Adipocyte (in vitro differentiated cells): ENCODE results near the gene KIF21B.

ENCODE experiments used
- DNase-seq: peaks from one replicate; pipeline ENCODE4 v3.0.0-alpha.2; 2015; ENCODE audit warnings: low read depth
- H3K27me3 ChIP-seq: replicated peaks from 2 replicates; pipeline ENCODE4 v1.7.0; 2013; ENCODE audit warnings: mild to moderate bottlenecking, low read length, moderate library complexity; ENCODE audit not compliant: control insufficient read depth, insufficient read depth
- H3K36me3 ChIP-seq: 2 replicates; pipeline ENCODE4 v1.7.0; 2013; ENCODE audit warnings: low read length, mild to moderate bottlenecking, moderate library complexity; ENCODE audit not compliant: control insufficient read depth, insufficient read depth, severe bottlenecking
- H3K4me1 ChIP-seq: 2 replicates; pipeline ENCODE4 v1.7.0; 2013; ENCODE audit warnings: mild to moderate bottlenecking, low read length, moderate library complexity; ENCODE audit not compliant: control insufficient read depth, insufficient read depth
- H3K4me3 ChIP-seq: 2 replicates; pipeline ENCODE4 v1.7.0; 2013; ENCODE audit warnings: mild to moderate bottlenecking, low read length, moderate library complexity
- H3K9ac ChIP-seq: 2 replicates; pipeline ENCODE4 v1.7.0; 2013; ENCODE audit warnings: mild to moderate bottlenecking, low read length, moderate library complexity
- H3K9me3 ChIP-seq: 2 replicates; pipeline ENCODE4 v1.7.0; 2013; ENCODE audit warnings: mild to moderate bottlenecking, low read length, moderate library complexity; ENCODE audit not compliant: control insufficient read depth

Gene KIF21B

DNA sequence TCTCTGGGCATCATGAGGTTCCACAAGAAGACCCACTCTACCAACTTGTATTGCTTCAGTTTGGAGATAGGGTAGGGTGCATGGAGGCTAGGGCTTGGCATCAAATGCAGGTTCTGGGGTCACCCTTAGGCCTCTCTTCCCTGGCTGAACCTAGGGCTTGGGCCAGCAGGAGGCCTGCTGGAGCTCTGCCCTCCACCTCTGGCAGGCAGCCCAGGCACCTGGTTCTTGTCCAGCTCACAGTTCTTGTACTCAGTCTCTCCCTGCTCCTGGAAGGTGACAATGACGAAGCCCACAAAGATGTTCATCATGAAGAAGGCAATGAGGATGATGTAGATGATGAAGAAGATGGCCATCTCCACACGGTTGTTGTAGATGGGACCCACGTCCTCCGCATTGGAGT lies 37.5 kb upstream of the KIF21B start:
- no peaks in the 10 kb centered on the region for H3K36me3 ChIP-seq
- peaks cover 80% of the 10 kb centered on the region for H3K27me3 ChIP-seq
- no peaks in the 10 kb centered on the region for H3K4me1 ChIP-seq
- H3K9me3 ChIP-seq = no peaks in the 10 kb centered on the region
- H3K4me3 ChIP-seq = no peak overlapping the region
- no peak overlapping the region for H3K9ac ChIP-seq
- DNase-seq = no peak

DNA sequence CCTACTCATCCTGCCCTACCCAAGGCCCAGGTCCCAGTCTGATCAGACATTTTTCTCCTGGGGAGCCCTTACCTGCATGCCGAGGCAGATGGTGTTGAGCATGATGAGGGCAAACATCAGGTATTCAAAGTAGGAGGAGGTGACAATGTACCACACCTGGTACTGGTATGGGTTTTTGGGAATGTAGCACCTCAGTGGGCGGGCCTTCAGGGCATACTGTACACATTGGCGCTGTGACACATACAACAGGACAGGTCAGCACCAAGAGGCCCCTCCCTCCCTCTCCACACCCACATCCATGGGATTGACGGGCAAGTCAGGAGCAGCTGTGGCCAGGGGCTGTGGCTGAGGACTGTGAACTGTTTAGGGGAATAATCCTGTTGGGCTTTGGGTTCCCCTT lies 37.1 kb upstream of the KIF21B start:
- peaks cover 76% of the 10 kb centered on the region for H3K27me3 ChIP-seq
- DNase-seq = no peak
- H3K36me3 ChIP-seq = no peaks in the 10 kb centered on the region
- no peaks in the 10 kb centered on the region for H3K4me1 ChIP-seq
- no peak overlapping the region for H3K4me3 ChIP-seq
- no peak overlapping the region for H3K9ac ChIP-seq
- no peaks in the 10 kb centered on the region for H3K9me3 ChIP-seq

DNA sequence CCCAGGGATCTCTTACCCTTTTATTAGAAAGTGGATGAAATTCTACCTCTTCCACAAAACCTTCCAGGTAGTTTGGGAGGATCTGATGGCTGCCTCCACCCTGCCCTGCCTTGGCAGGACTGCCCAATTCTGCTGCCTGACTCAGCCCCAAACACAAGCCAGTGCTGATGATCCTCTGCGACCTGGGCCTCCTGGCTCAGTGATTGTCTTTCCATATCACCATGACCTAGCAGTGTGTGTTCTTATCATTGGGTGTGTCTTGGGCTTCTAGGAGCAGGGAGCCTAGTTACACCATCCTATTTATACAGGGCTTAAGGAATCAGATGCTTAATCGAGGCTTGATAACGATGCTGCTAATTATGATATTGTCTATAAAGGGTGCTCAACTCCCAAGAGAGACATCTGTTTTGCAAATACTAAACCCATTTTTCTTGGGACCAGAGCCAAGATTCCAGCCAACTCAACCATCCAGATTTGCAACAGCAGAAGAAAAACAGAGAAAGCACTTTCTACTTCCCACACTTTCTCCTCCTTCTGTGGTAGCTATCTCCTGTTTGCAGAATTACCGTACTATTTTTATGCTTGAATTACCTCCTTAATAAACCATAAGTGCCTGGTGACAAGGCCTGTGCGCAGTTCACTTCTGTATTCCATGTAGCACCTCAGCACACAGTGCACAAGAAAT lies 36.5 kb upstream of the KIF21B start:
- Histone ChIP-seq H3K36me3 (no peaks in the 10 kb centered on the region), H3K9ac (no peak overlapping the region), H3K9me3 (no peaks in the 10 kb centered on the region), H3K4me1 (no peaks in the 10 kb centered on the region), H3K4me3 (no peak overlapping the region), H3K27me3 (peaks cover 77% of the 10 kb centered on the region)
- peak; percentile 20 for DNase-seq

DNA sequence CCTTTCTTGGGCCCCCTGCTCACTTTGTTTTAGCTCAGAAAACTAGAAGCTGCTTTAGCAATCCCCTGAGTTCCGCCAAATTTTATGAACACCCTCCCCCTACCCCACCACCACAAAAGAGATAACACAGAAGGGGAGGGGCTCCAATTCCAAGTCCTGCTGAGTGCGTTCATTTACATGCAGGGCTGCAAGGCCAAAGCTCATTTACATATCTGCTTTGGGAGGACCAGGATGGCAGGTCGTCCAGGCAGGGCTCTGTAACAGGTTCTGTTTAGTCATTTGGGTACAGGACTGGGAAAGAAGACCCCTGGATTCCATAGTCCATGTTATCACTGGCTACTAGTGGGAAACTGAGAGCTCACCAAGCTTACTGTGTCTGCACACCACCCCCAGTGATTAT lies 35.9 kb upstream of the KIF21B start:
- Histone ChIP-seq H3K9ac (no peak overlapping the region), H3K9me3 (no peaks in the 10 kb centered on the region)
- DNase-seq = no peak

DNA sequence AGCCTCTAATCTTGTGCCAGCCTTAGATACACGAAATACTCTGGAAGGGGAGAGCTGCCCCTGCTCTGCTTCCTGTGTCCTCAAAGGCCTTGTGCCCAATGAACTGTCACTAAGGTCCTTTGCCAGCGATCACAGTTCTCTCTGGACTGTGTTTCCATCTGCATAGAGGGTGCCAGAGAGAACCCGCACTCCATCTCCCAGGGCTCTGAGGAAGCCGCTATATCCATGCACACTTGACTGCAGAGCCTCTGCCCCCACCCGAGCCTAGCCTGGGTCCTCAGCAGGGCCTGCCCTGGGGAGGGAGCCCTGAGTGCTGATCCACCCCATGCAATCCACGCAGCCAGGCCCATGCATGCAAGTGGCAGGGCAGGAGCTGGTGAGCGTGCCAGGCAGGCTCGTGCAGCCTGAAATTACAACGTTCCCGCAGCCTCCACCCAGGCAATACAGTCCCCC lies 30.6 kb upstream of the KIF21B start:
- Histone ChIP-seq H3K9ac (no peak overlapping the region), H3K4me3 (no peak overlapping the region), H3K27me3 (peaks cover 69% of the 10 kb centered on the region), H3K9me3 (no peaks in the 10 kb centered on the region), H3K4me1 (no peaks in the 10 kb centered on the region), H3K36me3 (no peaks in the 10 kb centered on the region)
- DNase-seq = no peak

More for the DNA sequence above, 35.9 kb upstream of the KIF21B start:
- H3K27me3 ChIP-seq = peaks cover 76% of the 10 kb centered on the region
- no peaks in the 10 kb centered on the region for H3K36me3 ChIP-seq
- H3K4me1 ChIP-seq = no peaks in the 10 kb centered on the region
- H3K4me3 ChIP-seq = no peak overlapping the region

DNA sequence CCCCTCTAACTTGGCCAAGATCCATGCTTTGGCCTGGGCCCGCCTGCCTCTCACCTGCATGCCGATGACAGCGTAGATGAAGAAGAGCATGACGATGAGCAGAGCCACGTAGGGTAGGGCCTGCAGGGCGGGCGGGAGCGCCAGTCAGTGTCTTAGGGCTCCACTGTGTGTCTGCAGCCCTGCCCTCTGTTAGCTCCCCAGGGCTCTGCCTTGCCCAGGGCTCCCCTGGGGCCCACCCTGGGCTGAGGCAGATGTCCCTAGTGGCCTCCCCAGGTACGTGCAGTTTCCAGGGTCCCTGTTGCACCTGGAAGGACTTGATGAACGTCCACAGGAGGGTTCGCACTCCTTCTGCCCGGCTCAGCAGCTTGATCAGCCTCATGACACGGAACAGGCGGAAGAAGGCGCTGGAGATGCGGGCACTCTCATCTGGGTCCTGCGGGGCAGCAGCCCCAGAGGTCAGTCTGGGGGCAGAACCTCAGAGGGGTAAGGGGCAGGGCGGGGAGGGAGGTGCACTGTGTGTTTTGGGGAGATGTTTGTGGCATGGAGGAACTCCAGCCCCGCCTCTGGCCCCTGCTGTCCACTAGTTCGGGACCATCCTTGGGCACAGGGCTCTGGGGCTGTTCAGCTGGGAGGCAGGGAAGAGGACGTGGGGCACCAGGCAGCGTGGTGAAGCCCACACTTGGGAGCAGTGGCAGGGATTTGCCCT lies 29.8 kb upstream of the KIF21B start:
- DNase-seq = no peak
- no peaks in the 10 kb centered on the region for H3K4me1 ChIP-seq
- H3K36me3 ChIP-seq = no peaks in the 10 kb centered on the region
- H3K9ac ChIP-seq = no peak overlapping the region
- no peaks in the 10 kb centered on the region for H3K9me3 ChIP-seq
- peaks cover 69% of the 10 kb centered on the region for H3K27me3 ChIP-seq
- H3K4me3 ChIP-seq = no peak overlapping the region

DNA sequence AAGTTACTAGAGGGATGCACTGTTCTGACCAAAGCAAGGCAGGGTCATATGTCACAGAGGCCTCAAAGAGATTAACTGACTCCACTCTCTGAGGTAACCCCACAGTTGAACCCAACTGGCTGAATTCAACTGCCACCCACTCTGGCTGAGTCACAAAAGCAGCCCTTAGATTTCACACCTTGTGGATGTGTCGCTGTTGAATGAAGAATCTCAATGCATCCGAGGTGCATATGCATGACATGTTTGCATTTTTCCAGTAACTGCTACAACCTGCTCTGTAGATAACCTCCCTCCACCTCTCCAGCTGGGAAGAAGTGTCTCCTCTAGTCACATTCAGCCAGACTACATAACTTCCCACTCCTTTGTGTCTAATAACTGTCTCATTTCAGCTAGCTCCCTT lies 27.9 kb upstream of the KIF21B start:
- Histone ChIP-seq H3K36me3 (no peaks in the 10 kb centered on the region), H3K4me3 (no peak overlapping the region), H3K27me3 (peaks cover 71% of the 10 kb centered on the region), H3K9me3 (no peaks in the 10 kb centered on the region), H3K9ac (no peak overlapping the region), H3K4me1 (no peaks in the 10 kb centered on the region)
- no peak for DNase-seq

DNA sequence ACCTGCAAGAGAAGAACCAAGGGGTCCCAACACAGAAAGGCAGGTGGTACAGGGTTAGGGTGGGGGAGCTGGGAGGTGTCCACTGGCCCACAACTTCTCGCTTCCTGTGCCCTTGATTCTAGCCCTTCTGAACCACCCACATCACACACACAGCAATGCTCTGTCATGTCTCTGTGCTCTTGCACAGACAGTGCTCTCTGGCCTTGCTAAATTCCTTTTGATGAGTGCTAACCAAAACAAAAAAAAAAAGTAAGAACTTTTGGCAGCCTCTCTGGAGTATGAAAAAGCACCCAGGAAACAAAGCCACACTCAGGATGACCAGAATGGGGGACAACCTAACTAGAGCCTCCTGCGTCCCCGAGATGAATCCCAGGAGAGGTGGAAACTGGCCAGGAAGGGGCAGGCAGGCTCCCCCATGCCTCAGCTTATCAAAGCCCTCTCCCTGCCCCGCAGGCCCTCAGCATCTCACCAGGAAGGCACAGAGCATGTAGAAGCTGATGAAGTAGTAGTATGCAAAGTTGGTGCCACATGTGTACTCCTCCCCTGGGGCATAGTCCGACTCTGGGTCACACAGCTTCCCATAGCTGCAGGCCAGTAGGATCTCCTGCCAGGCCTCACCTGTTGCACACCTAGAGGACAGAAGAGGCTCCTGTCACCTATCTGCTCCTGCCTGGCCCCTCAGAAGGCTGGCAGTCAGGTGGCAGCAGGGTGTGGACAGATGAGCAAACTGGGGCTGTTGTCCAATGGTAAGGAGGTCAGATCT lies 27.2 kb upstream of the KIF21B start:
- Histone ChIP-seq H3K9me3 (no peaks in the 10 kb centered on the region), H3K27me3 (peaks cover 68% of the 10 kb centered on the region), H3K4me3 (no peak overlapping the region), H3K9ac (no peak overlapping the region), H3K4me1 (no peaks in the 10 kb centered on the region), H3K36me3 (no peaks in the 10 kb centered on the region)
- peak; percentile 40 for DNase-seq

DNA sequence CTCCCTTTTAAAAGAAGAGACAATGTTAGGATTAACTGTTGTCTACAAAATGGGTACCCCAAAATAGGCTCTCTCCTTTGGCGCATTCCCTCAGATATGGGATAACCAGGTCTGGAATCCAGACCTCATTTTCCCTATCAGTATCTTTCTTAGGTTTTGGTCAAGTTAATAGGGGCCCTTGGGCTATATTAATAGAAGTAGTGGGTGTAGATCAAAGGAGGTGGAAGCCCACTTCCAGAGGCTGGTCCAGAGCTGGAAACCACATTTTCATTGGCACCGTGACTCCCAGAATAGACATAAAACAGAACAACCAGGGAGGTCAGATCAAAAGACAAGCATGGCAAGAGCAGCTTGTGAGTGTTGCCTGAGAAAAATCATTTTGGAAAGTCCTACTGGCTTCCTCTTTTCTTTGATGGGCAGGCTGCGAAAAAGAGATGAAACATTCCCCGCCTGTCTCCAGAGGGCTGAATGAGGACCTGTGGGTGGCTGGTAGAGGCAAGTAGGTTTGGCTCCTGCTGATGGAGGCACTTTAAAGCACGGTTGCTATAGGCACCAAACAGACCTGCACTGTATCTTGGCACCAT lies 25.8 kb upstream of the KIF21B start:
- no peak for DNase-seq
- Histone ChIP-seq H3K4me3 (no peak overlapping the region), H3K4me1 (no peaks in the 10 kb centered on the region), H3K9me3 (no peaks in the 10 kb centered on the region), H3K9ac (no peak overlapping the region), H3K36me3 (no peaks in the 10 kb centered on the region), H3K27me3 (peaks cover 67% of the 10 kb centered on the region)

DNA sequence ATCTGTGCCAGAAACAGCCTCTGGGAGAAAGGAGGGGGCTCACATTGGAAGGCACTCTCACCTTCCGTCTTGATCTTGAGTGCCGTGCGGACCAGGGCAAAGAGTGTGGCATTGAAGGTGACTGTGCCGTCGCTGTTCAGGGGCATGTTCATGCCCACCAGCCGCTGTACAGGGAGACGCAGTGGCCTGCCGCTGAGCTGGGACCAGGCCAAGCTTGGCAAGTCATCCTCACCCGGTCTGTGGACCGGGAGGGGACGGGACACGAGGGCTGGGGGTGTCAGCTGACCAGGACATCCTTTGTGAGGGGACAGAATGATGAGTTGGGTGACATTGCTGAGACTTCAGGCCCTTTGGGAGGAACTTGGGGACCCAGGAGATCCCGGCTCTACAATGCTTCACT lies 25.0 kb upstream of the KIF21B start:
- no peak for DNase-seq
- no peaks in the 10 kb centered on the region for H3K4me1 ChIP-seq
- no peaks in the 10 kb centered on the region for H3K36me3 ChIP-seq
- H3K9me3 ChIP-seq = no peaks in the 10 kb centered on the region
- H3K9ac ChIP-seq = no peak overlapping the region
- H3K27me3 ChIP-seq = peaks cover 68% of the 10 kb centered on the region
- no peak overlapping the region for H3K4me3 ChIP-seq

DNA sequence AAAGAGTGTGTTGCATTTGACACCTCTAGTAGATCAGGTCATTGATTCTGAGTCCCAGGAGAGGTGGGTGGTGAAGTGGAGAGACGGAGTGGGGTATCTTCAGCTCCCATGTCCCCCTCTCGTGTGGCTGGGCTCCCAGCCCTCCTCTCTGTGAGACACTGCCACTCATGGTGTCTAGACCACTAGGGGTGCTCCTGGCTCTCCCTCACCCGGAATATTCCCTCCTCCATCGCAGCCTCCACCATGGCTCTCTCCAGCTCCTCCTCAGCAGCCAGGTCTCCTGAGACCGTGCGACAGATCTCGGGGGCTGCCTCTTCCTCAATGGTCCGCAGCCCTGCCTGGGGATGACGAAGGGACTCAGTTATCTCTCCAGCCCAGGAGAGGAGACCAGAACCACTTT lies 20.6 kb upstream of the KIF21B start:
- H3K27me3 ChIP-seq = peaks cover 59% of the 10 kb centered on the region
- no peak for DNase-seq
- H3K9me3 ChIP-seq = no peaks in the 10 kb centered on the region
- no peak overlapping the region for H3K9ac ChIP-seq
- H3K36me3 ChIP-seq = no peaks in the 10 kb centered on the region
- no peak overlapping the region for H3K4me3 ChIP-seq
- H3K4me1 ChIP-seq = no peaks in the 10 kb centered on the region
